GM19463 (cell line): ENCODE measurements around the gene MKRN1.
"Not testable (repeated sequence)": the region's sequence is repeated elsewhere in the genome, so short reads cannot be mapped to it uniquely, and the experiment has no call there.

ENCODE experiments used
- ATAC-seq: cut with Tn5 transposase; IDR thresholded peaks from one replicate; pipeline ENCODE4 v1.9.1; 2021; ENCODE audit warnings: mild to moderate bottlenecking, moderate library complexity; ENCODE audit not compliant: unreplicated experiment

Gene MKRN1

GRCh38 chr7:140479062-140479738 lies at the start of gene MKRN1:
TSS of gene MKRN1 (minus strand) at chr7:140479505. CDS start at chr7:140479344, 161 bp downstream.
- peak; percentile 96 for ATAC-seq

GRCh38 chr7:140526787-140527664 lies 47.7 kb upstream of the MKRN1 start:
- ATAC-seq, result no peak

GRCh38 chr7:140526214-140526613 lies 46.9 kb upstream of the MKRN1 start:
- ATAC-seq, result peak; percentile 29

GRCh38 chr7:140525743-140526142 lies 46.4 kb upstream of the MKRN1 start:
- ATAC-seq, result peak; percentile 58

GRCh38 chr7:140521421-140521820 lies 42.1 kb upstream of the MKRN1 start:
- ATAC-seq, result no peak

GRCh38 chr7:140519007-140519399 lies 39.7 kb upstream of the MKRN1 start:
- no peak for ATAC-seq

GRCh38 chr7:140518370-140519006 lies 39.2 kb upstream of the MKRN1 start:
- ATAC-seq, result no peak

GRCh38 chr7:140517546-140518369 lies 38.5 kb upstream of the MKRN1 start:
- ATAC-seq, result no peak

- no peak for ATAC-seq
These were observed 33.2 kb upstream of the MKRN1 start for GRCh38 chr7:140512317-140513000.

GRCh38 chr7:140509789-140510188 lies 30.5 kb upstream of the MKRN1 start:
- ATAC-seq, result no peak

- ATAC-seq, result not testable (repeated sequence)
These were observed 28.3 kb upstream of the MKRN1 start for GRCh38 chr7:140507556-140507955.

- ATAC-seq, result peak; percentile 57
These were observed 27.6 kb upstream of the MKRN1 start for GRCh38 chr7:140506788-140507464.

GRCh38 chr7:140501966-140502365 lies 22.7 kb upstream of the MKRN1 start:
- ATAC-seq, result no peak

GRCh38 chr7:140497807-140498206 lies 18.5 kb upstream of the MKRN1 start:
- ATAC-seq, result not testable (repeated sequence)

- ATAC-seq, result no peak
These were observed 18.0 kb upstream of the MKRN1 start for GRCh38 chr7:140497241-140497769.

GRCh38 chr7:140495514-140496097 lies 16.3 kb upstream of the MKRN1 start:
- ATAC-seq, result no peak

- ATAC-seq, result no peak
These were observed 15.6 kb upstream of the MKRN1 start for GRCh38 chr7:140494867-140495266.

- ATAC-seq, result no peak
These were observed 9.7 kb upstream of the MKRN1 start for GRCh38 chr7:140489026-140489359.
